GM12878 (cell line): ENCODE data around the gene PPP1R1B. TPM values are rescaled to one million over a fixed set of nuclear protein-coding genes. Genes with fewer than 3 reads are reported as not detected.

ENCODE experiments used
- ATAC-seq: fragments of 200-7000 bp; cut with Tn5 transposase; 3 replicates; pipeline ENCODE4 v1.9.1; 2020; ENCODE audit warnings: mild to moderate bottlenecking, moderate library complexity
- BruUV-seq: library from RNA; stranded (reverse); fragments of 400-500 nt; replicated peaks from 2 replicates; lab custom pipeline; 2021; lab: Mats Ljungman, UMichigan
- CTCF ChIA-PET: fragments of 300-600 bp; sonication (Branson Sonifier 250); formaldehyde crosslinking; extraction: SDS; loops from one replicate; lab custom pipeline; 2021; ENCODE audit warnings: inconsistent platforms; lab: Yijun Ruan, JAX
- POLR2A ChIA-PET: fragments of 350-600 bp; formaldehyde crosslinking; extraction: SDS; loops from one replicate; lab custom pipeline; 2021; ENCODE audit warnings: inconsistent platforms; lab: Charles Lee
- RAD21 ChIA-PET: fragments of 300-600 bp; sonication (Branson Sonifier 250); formaldehyde crosslinking; loops from one replicate; lab custom pipeline; 2023; ENCODE audit warnings: antibody characterized with exemption; ENCODE audit not compliant: unreplicated experiment; lab: Charles Lee
- SMC1A ChIA-PET: fragments of 300-600 bp; sonication (Branson Sonifier 250); formaldehyde crosslinking; loops from one replicate; lab custom pipeline; 2023; ENCODE audit not compliant: unreplicated experiment, uncharacterized antibody; lab: Charles Lee
- DNase-seq: peaks from one replicate; pipeline ENCODE4 v3.0.0-alpha.2; 2011; ENCODE audit warnings: low read depth, low spot score
- FAIRE-seq: peaks from 3 replicates; lab custom pipeline; 2011; peaks lifted over from hg19 to GRCh38; lab: Jason Lieb, UNC
- H2AFZ ChIP-seq: 2 replicates; pipeline ENCODE4 v1.6.0; 2011; ENCODE audit warnings: low read depth, low read length, control low read depth; ENCODE audit not compliant: control insufficient read depth
- H3K27ac ChIP-seq: 2 replicates; pipeline ENCODE4 v1.5.1; 2011; ENCODE audit warnings: control low read depth; ENCODE audit not compliant: control insufficient read depth, insufficient read depth
- H3K27me3 ChIP-seq, 2 experiments: replicated peaks in 1 of 2; 2 replicates each; pipeline versions ENCODE4 v1.6.0 to v1.6.1; 2011; ENCODE audit warnings: low read length in 1 of 2; ENCODE audit not compliant: control insufficient read depth in 2 of 2, insufficient read depth in 2 of 2
- H3K36me3 ChIP-seq, 2 experiments: 2 replicates each; pipeline ENCODE4 v1.5.1; 2011; ENCODE audit warnings: low read length in 1 of 2; ENCODE audit not compliant: control insufficient read depth in 2 of 2, insufficient read depth in 2 of 2
- H3K4me1 ChIP-seq: 2 replicates; pipeline ENCODE4 v1.6.1; 2011; ENCODE audit warnings: mild to moderate bottlenecking, low read length, moderate library complexity, mixed read lengths; ENCODE audit not compliant: control insufficient read depth, insufficient read depth
- H3K4me2 ChIP-seq: 2 replicates; pipeline ENCODE4 v1.6.0; 2011; ENCODE audit warnings: control low read depth; ENCODE audit not compliant: control insufficient read depth, insufficient read depth
- H3K4me3 ChIP-seq: fragments of 200-600 bp; sonication (generic); 2 replicates; pipeline ENCODE4 v1.5.1; 2016
- H3K79me2 ChIP-seq: 2 replicates; pipeline ENCODE4 v1.6.0; 2011; ENCODE audit warnings: low read length; ENCODE audit not compliant: control insufficient read depth, insufficient read depth
- H3K9ac ChIP-seq: 2 replicates; pipeline ENCODE4 v1.8.0; 2011; ENCODE audit warnings: low read length, control low read depth, mixed read lengths; ENCODE audit not compliant: control insufficient read depth, insufficient read depth
- H3K9me3 ChIP-seq: replicated peaks from 3 replicates; pipeline ENCODE4 v1.5.1; 2011; ENCODE audit warnings: mild to moderate bottlenecking, low read length; ENCODE audit not compliant: control insufficient read depth, insufficient read depth
- H4K20me1 ChIP-seq: 2 replicates; pipeline ENCODE4 v1.6.0; 2011; ENCODE audit not compliant: control insufficient read depth, insufficient read depth
- ATF2 ChIP-seq: IDR thresholded peaks from 2 replicates; pipeline ENCODE4 v1.6.1; 2012; ENCODE audit warnings: low read length, inconsistent platforms
- EP300 ChIP-seq, 2 experiments: fragments of 150-350 bp in 1 of 2; IDR thresholded peaks; 2 replicates each; pipeline ENCODE4 v1.6.1; 2011 to 2012; ENCODE audit warnings: low read depth in 2 of 2, low read length in 2 of 2, borderline replicate concordance in 1 of 2, improper control_type of control experiment in 1 of 2, inconsistent platforms in 1 of 2; ENCODE audit not compliant: control insufficient read depth in 1 of 2
- NFXL1 ChIP-seq: fragments of 450-650 bp; IDR thresholded peaks from 2 replicates; pipeline ENCODE4 v1.6.1; 2017; ENCODE audit warnings: antibody characterized with exemption, mild to moderate bottlenecking, borderline replicate concordance
- PAX8 ChIP-seq: fragments of 450-650 bp; IDR thresholded peaks from 2 replicates; pipeline ENCODE4 v1.6.1; 2017; ENCODE audit warnings: mild to moderate bottlenecking, moderate library complexity
- RFX5 ChIP-seq: IDR thresholded peaks from 2 replicates; pipeline ENCODE4 v1.6.1; 2011; ENCODE audit warnings: low read depth, low read length, improper control_type of control experiment
- RUNX3 ChIP-seq: IDR thresholded peaks from 2 replicates; pipeline ENCODE4 v1.6.1; 2012; ENCODE audit warnings: low read length, inconsistent platforms
- SMAD5 ChIP-seq: IDR thresholded peaks from 2 replicates; pipeline ENCODE4 v1.6.1; 2016; ENCODE audit warnings: antibody characterized with exemption, low read depth
- SPI1 ChIP-seq: IDR thresholded peaks from 2 replicates; pipeline ENCODE4 v1.6.1; 2011; ENCODE audit warnings: low read depth, mild to moderate bottlenecking, low read length, moderate library complexity, borderline replicate concordance; ENCODE audit not compliant: insufficient read depth
- SRF ChIP-seq, 2 experiments: IDR thresholded peaks; 2 replicates each; pipeline ENCODE4 v1.6.1; 2011; ENCODE audit warnings: low read depth in 2 of 2, low read length in 2 of 2, mild to moderate bottlenecking in 1 of 2, moderate library complexity in 1 of 2
- STAT1 ChIP-seq: fragments of 450-650 bp; conservative IDR thresholded peaks from 2 replicates; pipeline ENCODE4 v1.6.1; 2014; ENCODE audit warnings: antibody characterized with exemption, mild to moderate bottlenecking
- ZNF24 ChIP-seq: fragments of 450-650 bp; IDR thresholded peaks from 2 replicates; pipeline ENCODE4 v1.6.1; 2017; ENCODE audit warnings: antibody characterized with exemption, mild to moderate bottlenecking
- ZNF274 ChIP-seq: IDR thresholded peaks from one replicate; pipeline ENCODE4 v1.8.0; 2011; ENCODE audit not compliant: insufficient read length, insufficient read depth
- WGBS: methylation state at CpG from one replicate; pipeline ENCODE4 v1.1.6; 2016; ENCODE audit warnings: low lambda C conversion rate; ENCODE audit not compliant: insufficient replicate concordance, insufficient coverage; ENCODE audit errors: missing lambda C conversion rate; 5-methylcytosine and 5-hydroxymethylcytosine counted together
- in situ Hi-C: fragments of 300-500 bp; cut with MboI; formaldehyde crosslinking; loops from 9 replicates; pipeline ENCODE4 v1.14.3; 2018; ENCODE audit warnings: mixed read lengths
- intact Hi-C: fragments of 100-400 bp; cut with micrococcal nuclease; formaldehyde crosslinking; loops from one replicate; pipeline ENCODE4 v1.14.2; 2022; ENCODE audit not compliant: unreplicated experiment
- polyA plus RNA-seq, 11 experiments: library from polyadenylated mRNA; depleted of rRNA in 4 of 11; unstranded in 6 of 11; stranded (reverse) in 5 of 11; fragments of >200 nt; fragmentation: Nextera tagmentation in 4 of 11; fragmentation: Illumina TruSeq in 1 of 11; extraction: Ambion mirVana in 4 of 11; extraction: Trizol in 1 of 11; gene quantifications; 1 replicate in 1 of 11; 2 replicates in 10 of 11; pipeline versions ENCODE4 v1.2.1 to v1.2.3, GENCODE V29; 2011 to 2016; ENCODE audit warnings: inconsistent platforms in 2 of 11, missing spikeins in 2 of 11, low read depth in 1 of 11
- total RNA-seq, 4 experiments: library from RNA; depleted of rRNA in 3 of 4; stranded (reverse); fragments of >200 nt in 3 of 4; fragmentation: Illumina TruSeq in 1 of 4; extraction: Trizol in 1 of 4; gene quantifications; 2 replicates each; pipeline versions ENCODE4 v1.2.1 to v1.2.3, GENCODE V29; 2013 to 2021
- TF ChIP-seq, protein P1 (sequence below): fragments of 450-650 bp; IDR thresholded peaks from 2 replicates; pipeline ENCODE4 v1.6.1; 2017; ENCODE audit warnings: mild to moderate bottlenecking, moderate library complexity
- TF ChIP-seq, protein P2 (sequence below): fragments of 450-650 bp; conservative IDR thresholded peaks from 2 replicates; pipeline ENCODE4 v1.6.1; 2017; ENCODE audit warnings: mild to moderate bottlenecking, moderate library complexity

The PPP1R1B gene
- total and polyA plus RNA-seq, 10 of the 15 experiments (the other 5 are each of a cell fraction or from before 2014, with no cell fraction given): 0.08 TPM; not detected in 9

DNA sequence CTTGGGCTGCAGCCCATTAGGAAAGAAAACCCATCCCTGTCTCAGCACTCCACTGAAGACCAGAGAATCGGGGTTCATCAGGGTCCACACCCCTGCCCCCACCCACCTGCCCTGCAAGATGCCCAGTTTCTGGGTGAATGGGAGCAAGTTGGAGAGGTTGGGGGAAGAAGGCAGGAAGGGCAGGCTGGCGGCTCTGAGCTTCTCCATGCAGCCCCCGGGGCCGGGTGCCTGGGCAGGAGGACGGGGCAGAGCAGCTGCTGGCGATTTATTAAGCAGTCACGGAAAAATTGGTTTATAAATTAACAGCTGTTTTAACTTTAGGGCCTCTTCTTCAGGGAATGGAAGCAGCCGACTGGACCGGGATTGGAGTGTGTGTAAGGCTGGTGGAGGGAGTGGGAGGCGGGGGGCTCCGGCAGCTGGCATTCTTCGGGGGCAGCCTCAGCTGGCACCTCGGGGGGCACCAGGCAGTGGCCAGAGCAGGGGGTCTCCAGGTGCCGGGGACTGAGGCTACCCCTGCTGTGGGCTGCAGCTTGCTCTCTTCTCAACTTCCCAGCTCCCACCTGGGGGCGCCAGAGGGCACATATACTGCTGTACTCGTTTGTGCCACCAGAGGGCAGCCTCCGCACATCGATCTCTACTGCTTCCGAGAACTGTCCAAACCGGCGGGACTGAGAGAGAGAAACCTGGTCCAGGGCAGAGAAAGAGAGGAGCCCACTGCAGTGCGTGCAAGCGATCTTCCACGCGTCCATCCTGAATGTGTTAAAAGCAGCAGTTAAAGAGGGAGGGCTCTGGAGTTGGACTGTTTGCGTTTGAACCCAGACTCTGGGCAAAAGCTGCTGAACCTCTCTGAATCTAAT, 5.0 kb upstream of the PPP1R1B start:
- Histone ChIP-seq H2AFZ (peak overlapping the region; percentile 93), H3K27me3 (peaks cover 3 to 5% of the 10 kb centered on the region in 2 experiments)
- TF ChIP-seq, protein P1, sequence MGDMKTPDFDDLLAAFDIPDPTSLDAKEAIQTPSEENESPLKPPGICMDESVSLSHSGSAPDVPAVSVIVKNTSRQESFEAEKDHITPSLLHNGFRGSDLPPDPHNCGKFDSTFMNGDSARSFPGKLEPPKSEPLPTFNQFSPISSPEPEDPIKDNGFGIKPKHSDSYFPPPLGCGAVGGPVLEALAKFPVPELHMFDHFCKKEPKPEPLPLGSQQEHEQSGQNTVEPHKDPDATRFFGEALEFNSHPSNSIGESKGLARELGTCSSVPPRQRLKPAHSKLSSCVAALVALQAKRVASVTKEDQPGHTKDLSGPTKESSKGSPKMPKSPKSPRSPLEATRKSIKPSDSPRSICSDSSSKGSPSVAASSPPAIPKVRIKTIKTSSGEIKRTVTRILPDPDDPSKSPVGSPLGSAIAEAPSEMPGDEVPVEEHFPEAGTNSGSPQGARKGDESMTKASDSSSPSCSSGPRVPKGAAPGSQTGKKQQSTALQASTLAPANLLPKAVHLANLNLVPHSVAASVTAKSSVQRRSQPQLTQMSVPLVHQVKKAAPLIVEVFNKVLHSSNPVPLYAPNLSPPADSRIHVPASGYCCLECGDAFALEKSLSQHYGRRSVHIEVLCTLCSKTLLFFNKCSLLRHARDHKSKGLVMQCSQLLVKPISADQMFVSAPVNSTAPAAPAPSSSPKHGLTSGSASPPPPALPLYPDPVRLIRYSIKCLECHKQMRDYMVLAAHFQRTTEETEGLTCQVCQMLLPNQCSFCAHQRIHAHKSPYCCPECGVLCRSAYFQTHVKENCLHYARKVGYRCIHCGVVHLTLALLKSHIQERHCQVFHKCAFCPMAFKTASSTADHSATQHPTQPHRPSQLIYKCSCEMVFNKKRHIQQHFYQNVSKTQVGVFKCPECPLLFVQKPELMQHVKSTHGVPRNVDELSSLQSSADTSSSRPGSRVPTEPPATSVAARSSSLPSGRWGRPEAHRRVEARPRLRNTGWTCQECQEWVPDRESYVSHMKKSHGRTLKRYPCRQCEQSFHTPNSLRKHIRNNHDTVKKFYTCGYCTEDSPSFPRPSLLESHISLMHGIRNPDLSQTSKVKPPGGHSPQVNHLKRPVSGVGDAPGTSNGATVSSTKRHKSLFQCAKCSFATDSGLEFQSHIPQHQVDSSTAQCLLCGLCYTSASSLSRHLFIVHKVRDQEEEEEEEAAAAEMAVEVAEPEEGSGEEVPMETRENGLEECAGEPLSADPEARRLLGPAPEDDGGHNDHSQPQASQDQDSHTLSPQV: peak; percentile 94
- TF ChIP-seq SPI1: 0 out of 2 replicates have a peak, but pooled peaks have one; percentile 6
- TF ChIP-seq ATF2: no peak
- TF ChIP-seq EP300 (IDR thresholded peaks at IDR 0.05; ENCODE audit: borderline replicate concordance in 1 of 2, control insufficient read depth in 1 of 2, low read depth in 2 of 2, low read length in 2 of 2): no peak
- TF ChIP-seq, protein P2, sequence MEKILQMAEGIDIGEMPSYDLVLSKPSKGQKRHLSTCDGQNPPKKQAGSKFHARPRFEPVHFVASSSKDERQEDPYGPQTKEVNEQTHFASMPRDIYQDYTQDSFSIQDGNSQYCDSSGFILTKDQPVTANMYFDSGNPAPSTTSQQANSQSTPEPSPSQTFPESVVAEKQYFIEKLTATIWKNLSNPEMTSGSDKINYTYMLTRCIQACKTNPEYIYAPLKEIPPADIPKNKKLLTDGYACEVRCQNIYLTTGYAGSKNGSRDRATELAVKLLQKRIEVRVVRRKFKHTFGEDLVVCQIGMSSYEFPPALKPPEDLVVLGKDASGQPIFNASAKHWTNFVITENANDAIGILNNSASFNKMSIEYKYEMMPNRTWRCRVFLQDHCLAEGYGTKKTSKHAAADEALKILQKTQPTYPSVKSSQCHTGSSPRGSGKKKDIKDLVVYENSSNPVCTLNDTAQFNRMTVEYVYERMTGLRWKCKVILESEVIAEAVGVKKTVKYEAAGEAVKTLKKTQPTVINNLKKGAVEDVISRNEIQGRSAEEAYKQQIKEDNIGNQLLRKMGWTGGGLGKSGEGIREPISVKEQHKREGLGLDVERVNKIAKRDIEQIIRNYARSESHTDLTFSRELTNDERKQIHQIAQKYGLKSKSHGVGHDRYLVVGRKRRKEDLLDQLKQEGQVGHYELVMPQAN: no peak
- no peak for TF ChIP-seq RUNX3
- TF ChIP-seq STAT1: peak; percentile 78; the same call in 1 of the 2 replicates
- 0 out of 2 replicates have a peak, but pooled peaks have one; percentile 17 for TF ChIP-seq RFX5
- TF ChIP-seq SRF (IDR thresholded peaks at IDR 0.05; ENCODE audit: low read depth in 2 of 2, low read length in 2 of 2): 0 out of 4 replicates have a peak, but pooled peaks of 1 of the 2 experiments have one; percentile 20
- TF ChIP-seq ZNF274: no peak
- TF ChIP-seq ZNF24: peak; percentile 66
- TF ChIP-seq PAX8: no peak
- TF ChIP-seq SMAD5: no peak
- TF ChIP-seq NFXL1: no peak

More for the DNA sequence above, 5.0 kb upstream of the PPP1R1B start:
- no peaks in the 10 kb centered on the region for H3K9me3 ChIP-seq
- RAD21 ChIA-PET: interaction anchor here (0.6 to 5.6 kb wide), 28 partner anchors 12 to 465 kb away, joined by 3 to 54 read pairs (median 4); partner anchors contain the start of genes IKZF3, MIEN1, PGAP3 and PSMD3
- no peaks in the 10 kb centered on the region for H4K20me1 ChIP-seq
- H3K27ac ChIP-seq: no peak overlapping the region
- FAIRE-seq: peak; percentile 96
- BruUV-seq: no TSS peak
- POLR2A ChIA-PET: interaction anchor here (0.6 kb wide), 1 partner anchor 702 kb away, joined by 3 read pairs; no protein-coding TSS in a partner anchor
- SMC1A ChIA-PET: interaction anchor here (0.6 to 5.4 kb wide), 18 partner anchors 9 to 665 kb away, joined by 3 to 36 read pairs (median 6); partner anchors contain the start of genes MIEN1, PNMT and PSMD3
- peaks cover 5% of the 10 kb centered on the region for H3K4me1 ChIP-seq
- peak overlapping the region; percentile 98 for H3K4me2 ChIP-seq
- H3K79me2 ChIP-seq: no peaks in the 10 kb centered on the region
- in situ Hi-C loops (loop anchor here (5.0 kb wide), 2 partner anchors 131 to 361 kb away; partner anchors contain the start of gene PSMD3), intact Hi-C loops (loop anchor here (1.0 to 5.0 kb wide), 6 partner anchors 73 to 406 kb away; partner anchors contain the start of genes IKZF3, MIEN1 and PSMD3)
- peak; percentile 56 for DNase-seq
- CTCF ChIA-PET: interaction anchor here (0.6 to 8.9 kb wide), 60 partner anchors 10 to 994 kb away, joined by 3 to 225 read pairs (median 4); partner anchors contain the start of genes IKZF3, MED1, MIEN1 and PGAP3
- peak overlapping the region; percentile 46; the same call in 1 of the 2 replicates for H3K4me3 ChIP-seq
- H3K9ac ChIP-seq: peak overlapping the region; percentile 14; the same call in 1 of the 2 replicates
- WGBS: 11% methylated on average over 26 of the region's 26 CpGs
- H3K36me3 ChIP-seq: no peaks in the 10 kb centered on the region
- peak; percentile 79 for ATAC-seq
